Measurements from ENCODE around the gene DNAH12. TPM values are rescaled to one million over a fixed set of nuclear protein-coding genes. Genes with fewer than 3 reads are reported as not detected.
"Not testable (repeated sequence)": the region's sequence is repeated elsewhere in the genome, so short reads cannot be mapped to it uniquely, and the experiment has no call there.

Gene DNAH12
- total RNA-seq, 1 donor from 2014 or later: 0.62 TPM

DNA sequence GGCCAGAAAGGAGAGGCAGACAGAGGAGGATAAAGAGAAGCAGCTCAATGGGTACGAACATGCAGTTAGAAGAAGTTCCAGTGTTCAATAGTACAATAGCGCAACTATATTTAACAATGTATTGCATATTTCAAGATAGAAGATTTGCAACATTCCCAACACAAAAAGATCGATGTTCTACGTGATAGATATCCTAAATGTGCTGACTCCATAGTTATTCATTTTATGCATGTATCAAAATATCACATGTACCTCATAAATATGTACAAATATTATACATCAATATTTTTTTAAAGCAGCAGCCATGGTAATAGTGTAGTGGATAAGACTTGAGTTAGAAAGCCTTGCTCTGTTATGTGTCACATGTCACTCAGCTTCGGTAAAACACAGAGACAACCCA, 141.5 kb downstream of the DNAH12 start:
- DNase-seq: no peak

DNA sequence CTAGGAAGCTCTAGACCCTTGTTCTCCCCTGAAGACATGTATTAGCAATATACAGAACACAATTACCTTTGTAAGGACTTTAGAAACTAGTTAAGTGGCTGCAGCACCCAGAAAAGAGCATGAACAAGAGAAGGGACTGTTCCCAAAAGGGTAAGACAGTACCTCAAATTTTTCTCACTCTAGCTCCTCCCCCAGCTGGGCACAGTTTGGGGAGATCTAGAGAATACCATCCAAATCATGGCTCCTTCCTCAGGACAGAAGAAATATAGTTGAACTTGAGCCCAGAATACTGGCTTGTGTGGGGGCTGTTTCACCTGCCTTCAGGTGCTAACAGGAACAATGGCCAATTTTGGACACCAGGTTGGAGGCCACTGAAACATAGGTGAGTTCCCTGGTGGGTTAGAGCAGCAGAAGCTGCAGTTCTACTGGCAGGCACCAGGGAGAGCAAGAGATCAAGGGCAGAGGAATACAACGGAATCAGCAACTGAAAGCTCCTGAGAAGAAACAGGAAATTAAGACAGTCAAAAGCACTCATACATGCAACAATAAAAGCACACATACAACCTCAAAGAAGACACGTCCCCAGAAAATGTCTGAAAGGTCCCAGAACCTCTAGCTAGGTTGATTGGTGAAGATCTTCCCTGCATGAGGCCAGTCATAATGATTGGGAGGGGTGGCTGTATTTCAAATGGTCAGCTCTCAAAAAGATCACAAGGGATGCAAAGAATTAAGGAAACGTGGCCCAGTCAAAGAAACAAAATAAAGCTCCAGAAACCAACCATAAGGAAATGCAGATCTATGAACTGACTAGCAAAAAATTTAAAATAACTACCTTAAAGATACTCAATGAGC, 146.7 kb downstream of the DNAH12 start:
- DNase-seq: no peak

DNA sequence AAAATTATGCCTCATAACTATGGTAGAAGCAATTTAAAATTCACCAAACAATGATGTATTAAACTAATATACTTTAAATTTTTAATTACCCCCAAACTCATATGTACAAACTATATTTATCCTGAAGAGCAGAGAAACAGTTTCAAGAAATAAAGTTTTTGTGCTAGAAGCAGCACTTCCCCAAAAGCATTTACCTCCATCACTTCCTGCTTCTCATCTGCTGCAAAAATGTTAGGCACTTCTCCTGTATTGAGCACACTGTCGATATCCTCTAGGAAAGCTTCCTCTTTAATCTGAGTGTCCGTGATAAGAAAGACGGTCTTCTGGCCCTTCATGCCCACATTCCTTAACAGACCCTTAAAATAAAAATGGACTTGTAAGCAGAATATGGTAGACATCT, 150.2 kb downstream of the DNAH12 start:
- DNase-seq: no peak

DNA sequence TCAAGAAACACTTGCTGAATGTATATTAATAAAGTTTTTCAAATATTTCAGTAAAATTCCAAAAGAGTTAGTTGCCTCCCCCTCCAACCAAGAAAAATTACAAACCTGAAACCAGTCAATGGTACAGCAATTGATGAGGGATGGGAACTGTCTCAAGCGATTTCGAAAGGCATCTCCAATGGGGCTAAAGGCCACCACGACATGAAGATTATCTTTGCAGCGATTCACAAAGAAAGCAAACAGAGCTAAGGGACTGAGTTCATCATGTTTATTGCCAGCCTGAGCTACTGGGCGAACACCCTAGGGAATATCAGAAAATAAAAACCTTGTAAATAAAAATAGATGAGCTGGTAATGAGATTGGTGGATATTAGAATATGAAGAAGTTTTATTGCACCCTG, 152.4 kb downstream of the DNAH12 start:
- no peak for DNase-seq

DNA sequence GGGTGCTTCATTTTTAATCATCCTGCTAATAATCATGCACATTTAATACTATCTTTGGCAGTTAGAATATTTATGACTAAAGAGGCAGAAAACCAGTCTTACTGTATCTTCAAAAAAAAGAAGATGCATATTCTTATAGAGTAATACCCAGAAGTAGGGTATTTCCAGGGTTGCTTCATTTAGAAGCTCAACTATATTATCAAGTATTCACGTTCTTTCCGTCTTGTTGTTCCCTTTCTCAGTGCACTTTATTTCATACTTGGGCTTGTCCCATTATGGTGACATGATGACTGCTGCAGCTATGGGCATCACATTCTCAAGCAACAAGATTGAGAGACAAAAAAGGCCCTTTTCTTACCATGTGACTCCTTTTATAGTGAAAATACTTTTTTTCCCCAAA, 154.9 kb downstream of the DNAH12 start:
- DNase-seq: no peak

DNA sequence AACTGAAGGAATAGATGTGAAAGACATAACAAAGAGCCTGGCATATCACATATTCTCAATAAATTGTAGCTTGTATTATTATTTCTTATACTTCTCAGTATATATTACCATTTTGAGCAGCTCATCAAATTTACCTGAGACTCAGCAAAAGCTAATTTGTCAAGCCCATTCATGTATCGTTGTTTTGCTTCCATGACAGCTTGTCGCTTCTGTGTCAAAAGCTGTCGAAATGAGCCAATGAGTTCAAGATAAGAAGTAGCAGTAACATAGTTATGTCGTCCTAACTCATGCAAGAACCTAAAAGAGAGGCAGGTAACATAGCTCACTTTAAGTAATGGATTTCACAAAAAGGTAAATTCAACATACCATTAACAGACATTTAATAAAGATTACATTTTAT, 157.8 kb downstream of the DNAH12 start:
- DNase-seq: no peak

DNA sequence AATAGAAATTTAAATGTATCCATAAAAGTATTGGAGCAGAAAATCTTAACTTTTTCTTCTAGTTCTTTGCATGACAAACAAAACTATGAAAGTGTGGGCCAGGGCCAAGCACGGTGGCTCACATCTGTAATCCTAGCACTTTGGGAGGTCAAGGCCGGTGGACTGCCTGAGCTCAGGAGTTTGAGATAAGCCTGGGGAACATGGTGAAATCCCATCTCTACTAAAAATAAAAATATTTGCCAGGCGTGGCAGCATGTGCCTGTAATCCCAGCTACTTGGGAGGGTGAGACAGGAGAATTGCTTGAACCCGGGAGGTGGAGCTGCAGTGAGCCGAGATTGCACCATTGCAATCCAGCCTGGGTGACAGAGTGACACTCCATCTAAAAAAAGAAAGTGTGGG, 158.6 kb downstream of the DNAH12 start:
- DNase-seq: no peak

DNA sequence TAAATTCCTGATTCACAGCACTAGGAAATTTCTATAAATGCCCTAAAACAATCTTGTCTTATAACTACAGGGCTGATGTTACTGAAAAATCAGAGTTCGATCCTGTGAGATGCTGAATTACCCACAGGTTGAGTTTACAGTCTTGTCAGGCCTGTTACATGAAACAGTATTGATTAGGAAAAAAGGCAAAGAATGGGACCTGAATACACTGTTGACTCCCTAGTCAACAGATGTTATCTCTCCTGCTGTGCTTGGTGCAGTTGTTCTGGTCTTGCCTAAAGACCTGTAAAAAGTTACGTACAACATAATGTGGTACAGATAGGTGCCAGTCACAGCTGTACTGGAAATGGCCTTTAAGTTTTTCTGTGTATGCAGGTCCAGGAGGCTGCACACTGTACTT, 160.3 kb downstream of the DNAH12 start:
- DNase-seq: no peak

DNA sequence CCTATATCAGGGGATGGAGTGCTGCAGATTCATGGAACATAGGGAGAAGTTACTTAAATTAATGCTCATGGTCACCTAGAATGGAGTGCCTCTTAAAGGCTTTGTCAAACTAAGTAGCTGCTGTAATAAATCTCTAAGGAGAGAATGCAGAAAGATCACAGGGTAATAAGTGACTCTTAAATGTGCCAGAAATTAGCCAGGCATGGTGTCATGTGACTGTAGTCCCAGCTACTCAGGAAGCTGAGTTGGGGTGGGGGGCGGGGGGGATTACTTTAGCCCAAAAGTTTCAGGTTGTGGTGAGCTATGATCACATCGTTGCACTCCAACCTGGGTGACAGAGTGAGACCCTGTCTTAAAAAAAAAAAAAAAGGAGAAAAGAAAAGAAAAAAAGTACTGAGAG, 160.7 kb downstream of the DNAH12 start:
- DNase-seq: no peak

DNA sequence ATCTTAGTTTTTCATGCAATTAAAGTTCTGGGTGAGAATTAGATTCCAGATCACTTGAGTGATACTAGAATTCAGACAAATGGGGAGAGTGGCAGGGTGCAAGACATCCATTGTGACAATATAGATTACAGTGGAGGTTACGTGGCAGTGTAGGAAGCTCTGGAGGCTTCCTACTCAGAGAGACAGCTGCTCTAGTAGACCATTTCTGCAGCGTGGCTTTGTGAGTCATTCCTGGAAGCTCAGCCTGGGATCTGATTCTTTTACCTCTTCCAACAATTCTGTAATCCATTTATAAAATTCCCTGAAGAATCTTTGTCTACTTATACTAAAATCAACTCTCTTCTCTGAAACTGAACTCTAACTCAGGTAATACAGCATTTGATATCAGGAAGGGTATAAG, 161.2 kb downstream of the DNAH12 start:
- DNase-seq: no peak

DNA sequence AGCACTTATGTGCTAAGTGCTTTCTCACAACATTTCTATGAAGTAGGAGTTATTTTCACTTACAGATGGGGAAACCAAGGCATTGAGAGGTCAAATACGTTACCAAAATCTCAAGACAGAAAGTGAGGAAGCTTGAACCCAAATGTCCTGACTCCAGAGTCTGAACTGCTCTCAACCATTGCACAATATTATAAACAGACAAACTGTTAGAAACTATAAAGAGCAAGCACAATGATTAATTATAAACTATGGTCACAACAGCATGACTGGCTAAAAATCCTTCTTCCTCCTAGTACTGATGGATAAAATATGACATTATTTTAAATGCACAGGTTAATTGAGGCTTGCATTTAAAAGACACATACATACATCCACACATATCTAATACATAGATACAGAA, 173.8 kb downstream of the DNAH12 start:
- DNase-seq: no peak

DNA sequence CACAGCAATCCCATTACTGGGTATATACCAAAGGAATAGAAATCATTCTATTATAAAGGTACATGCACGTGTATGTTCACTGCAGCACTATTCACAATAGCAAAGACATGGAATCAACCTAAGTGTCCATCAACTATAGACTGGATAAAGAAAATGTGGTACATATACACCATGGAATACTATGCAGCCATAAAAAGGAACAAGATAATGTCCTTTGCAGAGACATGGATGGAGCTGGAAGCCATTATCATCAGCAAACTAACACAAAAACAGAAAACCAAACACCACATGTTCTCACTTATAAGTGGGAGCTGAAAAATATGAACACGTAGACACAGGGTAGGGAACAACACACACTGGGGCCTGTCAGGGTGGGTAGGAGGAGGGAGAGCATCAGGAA, 179.1 kb downstream of the DNAH12 start:
- not testable (repeated sequence) for DNase-seq

DNA sequence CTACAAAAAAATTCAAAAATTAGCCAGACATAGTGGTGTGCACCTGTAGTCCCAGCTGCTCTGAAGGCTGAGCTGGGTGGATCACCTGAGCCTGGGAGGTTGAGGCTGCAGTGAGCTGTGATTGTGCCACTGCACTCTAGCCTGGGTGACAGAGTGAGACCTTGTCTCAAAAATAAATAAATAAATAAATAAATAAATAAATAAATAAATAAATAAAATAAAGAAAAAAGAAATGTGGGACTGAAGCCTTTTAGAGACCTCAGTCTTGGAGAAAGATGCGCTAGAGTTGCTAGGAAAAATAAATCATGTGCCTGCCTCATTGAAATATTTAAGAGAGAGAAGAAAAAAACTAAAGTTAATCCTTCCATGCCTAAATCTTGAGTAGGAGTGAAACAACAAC, 187.9 kb downstream of the DNAH12 start:
- not testable (repeated sequence) for DNase-seq

DNA sequence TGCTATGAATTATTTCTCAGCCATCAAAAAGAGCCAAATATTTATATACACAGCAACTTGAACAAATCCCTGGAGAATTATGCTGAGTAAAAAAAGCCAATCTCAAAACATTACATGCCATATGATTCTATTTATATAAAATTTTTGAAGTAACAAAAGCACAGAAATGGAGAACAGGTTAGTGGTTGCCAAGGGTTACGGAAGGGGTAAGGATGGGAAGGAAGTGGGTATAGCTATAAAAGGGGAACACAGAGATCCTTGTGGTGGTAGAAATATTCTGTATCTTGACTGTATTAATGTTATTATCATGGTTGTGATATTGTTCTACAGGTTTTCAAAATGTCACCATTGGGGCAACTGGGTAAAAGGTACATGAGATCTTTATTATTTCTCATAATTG, 189.4 kb downstream of the DNAH12 start:
- DNase-seq: no peak

DNA sequence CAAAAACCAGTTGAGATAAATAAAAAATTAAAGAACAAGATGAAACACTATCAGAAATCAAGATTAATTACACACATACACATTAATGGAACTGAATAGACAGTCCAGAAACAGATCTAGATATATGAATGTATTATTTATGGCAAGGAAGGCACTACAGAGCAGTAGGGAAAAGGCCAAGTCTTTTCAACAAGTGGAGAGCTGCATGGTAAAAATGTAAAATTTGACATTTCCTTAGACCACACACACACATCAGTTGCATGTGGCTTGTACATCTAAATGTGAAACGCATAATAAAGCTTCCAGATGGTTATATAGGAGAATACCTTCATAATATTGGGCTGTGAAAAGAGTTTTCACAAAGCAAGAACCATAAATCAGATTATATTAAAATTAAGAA, 193.9 kb downstream of the DNAH12 start:
- no peak for DNase-seq

DNA sequence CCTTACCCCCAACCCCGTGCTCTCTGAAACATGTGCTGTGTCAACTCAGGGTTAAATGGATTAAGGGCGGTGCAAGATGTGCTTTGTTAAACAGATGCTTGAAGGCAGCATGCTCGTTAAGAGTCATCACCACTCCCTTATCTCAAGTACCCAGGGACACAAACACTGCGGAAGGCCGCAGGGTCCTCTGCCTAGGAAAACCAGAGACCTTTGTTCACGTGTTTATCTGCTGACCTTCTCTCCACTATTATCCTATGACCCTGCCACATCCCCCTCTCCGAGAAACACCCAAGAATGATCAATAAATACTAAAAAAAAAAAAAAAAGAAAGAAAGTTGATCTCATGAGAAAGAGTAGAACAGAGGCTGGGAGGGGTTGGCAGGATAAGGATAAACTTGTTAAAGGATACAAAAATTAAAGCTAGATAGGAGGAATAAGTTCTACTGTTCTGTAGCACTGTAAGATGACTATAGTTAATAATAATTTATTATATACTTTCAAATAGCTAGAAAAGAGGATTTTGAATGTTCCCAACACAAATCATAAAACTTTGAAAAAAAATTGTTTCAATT, 205.0 kb downstream of the DNAH12 start:
- not testable (repeated sequence) for DNase-seq

DNA sequence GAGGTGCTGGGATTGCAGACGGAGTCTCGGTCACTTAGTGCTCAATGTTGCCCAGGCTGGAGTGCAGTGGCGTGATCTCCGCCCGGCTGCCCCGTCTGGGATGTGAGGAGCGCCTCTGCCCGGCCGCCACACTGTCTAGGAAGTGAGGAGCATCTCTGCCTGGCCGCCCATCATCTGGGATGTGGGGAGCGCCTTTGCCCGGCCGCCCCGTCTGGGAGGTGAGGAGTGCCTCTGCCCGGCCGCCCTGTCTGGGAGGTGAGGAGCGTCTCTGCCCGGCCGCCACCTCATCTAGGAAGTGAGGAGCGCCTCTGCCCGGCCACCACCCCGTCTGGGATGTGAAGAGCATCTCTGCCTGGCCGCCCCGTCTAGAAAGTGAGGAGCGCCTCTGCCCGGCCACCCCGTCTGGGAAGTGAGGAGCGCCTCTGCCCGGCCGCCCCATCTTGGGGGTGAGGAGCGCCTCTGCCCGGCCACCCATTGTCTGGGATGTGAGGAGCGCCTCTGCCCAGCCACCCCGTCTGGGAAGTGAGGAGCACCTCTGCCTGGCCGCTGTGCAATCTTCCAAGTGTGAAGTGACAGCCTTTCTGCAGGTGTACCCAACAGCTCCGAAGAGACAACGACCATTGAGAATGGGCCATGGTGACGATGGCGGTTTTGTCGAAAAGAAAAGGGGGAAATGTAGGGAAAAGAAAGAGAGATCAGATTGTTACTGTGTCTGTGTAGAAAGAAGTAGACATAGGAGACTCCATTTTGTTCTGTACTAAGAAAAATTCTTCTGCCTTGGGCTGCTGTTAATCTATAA, 205.7 kb downstream of the DNAH12 start:
- not testable (repeated sequence) for DNase-seq

DNA sequence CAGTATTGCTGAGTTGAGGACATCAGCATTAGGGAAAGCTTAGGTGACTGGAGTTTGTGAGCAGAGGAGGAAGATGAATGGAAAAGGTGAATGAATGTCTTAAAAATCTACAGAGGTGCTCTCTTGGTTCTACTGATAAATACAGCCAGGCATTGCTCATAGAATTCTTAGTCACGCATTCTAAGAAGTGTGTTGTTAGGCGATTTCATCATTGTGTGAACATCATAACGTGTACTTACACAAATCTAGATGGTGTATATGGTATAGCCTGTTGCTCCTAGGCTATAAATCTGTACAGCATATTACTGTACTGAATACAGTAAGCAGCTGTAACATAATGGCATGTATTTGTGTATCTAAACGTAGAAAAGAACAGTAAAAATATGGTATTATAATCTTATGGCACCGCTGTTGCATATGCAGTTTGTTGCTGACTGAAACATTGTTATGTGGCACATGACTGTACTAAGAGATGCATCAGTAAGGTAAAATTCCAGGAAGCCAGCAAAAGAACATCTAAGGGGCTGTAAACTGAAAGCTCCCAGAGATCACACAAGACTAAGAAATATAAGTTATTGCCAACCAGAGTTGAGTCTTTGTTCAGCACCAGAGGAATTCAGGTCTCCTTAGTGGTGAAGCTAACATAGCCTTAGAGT, 208.7 kb downstream of the DNAH12 start:
- no peak for DNase-seq

DNA sequence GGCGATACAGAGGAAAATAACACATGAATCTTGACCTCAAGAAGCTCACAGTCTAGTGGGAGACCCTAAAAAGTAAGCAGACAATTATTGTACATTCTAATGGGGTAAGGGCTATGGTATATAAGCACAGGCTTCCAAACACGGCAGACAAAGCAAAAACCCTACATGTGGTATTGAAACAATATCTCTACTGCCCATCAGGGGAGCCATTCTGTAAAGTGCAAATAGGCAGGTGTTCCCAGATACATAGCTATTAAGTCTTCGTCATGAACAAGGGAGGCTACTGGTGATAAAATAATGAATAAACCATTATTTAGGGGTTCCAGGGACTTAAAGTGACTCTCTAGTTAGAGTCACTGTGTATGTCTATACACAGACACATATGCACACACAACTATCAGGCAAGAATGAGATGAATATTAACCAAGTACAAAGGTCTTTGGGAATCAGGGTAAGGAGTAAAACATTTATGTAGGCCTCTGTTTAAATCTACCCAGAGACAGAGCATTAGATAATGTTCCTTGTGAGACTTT, 213.0 kb downstream of the DNAH12 start:
- DNase-seq: no peak

DNA sequence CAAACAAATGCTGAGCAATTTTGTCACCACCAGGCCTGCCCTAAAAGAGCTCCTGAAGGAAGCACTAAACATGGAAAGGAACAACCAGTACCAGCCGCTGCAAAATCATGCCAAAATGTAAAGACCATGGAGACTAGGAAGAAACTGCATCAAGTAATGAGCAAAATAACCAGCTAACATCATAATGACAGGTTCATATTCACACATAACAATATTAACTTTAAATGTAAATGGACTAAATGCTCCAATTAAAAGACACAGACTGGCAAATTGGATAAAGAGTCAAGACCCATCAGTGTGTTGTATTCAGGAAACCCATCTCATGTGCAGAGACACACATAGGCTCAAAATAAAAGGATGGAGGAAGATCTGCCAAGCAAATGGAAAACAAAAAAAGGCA, 217.6 kb downstream of the DNAH12 start:
- DNase-seq: not testable (repeated sequence)

DNA sequence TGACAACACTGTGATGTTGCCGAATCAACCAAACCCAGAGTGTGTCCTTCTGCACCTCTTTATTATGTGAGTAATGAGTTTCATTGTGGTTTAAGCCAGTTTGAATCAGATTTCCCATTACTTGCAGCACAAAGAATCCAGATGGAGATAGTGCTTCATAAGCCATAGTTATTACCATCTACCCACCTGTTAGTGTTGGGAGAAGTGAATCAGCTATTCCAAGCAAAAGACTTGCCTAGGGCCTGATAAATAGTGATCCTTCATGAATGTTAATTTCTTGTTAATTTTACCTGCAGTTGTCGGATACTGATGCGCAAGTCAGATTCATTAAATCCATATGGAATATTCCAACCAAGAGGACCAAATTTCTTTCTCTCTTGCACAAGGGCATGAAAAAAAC, 229.9 kb downstream of the DNAH12 start:
- no peak for DNase-seq

DNA sequence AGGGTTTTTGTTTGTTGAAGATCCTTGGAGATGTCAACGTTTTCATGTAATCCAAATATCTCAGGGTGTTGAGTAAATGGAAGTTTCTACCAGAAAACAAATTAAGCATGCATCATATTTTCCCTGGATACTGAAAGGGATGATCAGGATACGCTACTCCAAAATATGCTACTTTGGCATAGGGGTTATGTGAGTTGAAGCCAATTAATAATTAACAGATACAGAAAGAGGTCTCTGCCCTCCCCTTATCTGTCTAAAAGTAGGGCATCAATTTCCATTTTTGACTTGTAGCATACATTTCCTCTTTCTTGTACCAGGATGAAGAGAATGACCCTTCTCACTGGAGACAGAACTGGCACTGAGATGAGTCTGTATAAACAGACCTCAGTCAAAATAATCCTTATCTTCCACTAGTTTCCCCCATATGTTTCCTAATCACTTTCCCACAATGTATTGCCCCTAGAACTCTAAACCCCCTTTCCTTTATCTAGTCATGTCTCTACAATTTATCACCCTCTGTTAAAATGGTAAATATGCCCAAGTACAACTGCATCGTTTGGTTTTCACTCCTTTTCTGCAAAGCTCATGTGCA, 234.3 kb downstream of the DNAH12 start:
- no peak for DNase-seq

Data from occipital lobe (tissue), 2 donors.